Measurements from ENCODE around the gene RNF123.
"Not testable (repeated sequence)": the region's sequence is repeated elsewhere in the genome, so short reads cannot be mapped to it uniquely, and the experiment has no call there.

RNF123 gene

DNA sequence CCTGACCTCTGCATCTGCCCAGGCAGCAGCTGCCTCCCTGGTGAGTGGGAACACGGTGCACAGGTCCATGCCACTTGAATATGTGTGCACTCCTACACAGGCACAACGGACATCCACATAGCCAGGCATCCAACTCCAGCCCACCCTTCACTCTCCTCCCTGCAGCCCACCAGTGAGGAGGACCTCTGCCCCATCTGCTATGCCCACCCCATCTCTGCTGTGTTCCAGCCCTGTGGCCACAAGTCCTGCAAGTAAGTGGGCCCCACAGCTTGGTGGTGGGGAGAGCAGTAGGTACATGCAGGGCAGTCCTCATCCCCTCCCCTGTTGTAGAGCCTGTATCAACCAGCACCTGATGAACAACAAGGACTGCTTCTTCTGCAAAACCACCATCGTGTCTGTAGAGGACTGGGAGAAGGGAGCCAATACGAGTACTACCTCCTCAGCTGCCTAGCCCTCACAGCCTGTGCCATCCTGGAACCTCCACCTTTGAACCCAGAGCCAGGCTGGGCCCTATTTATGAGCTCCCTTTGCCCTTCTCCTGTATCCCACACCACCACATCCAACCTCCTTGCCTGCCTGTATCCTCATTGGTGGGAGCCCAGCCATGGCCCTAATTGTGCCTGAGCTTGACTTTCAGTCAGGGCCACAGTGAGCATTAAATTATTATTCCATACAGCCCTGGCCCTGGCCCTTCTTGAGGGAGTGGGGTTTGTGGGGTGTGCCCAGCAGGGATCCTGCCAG lies 31.7 kb downstream of the RNF123 start:
- DNase-seq (ENCODE audit: low read depth) = no peak

DNA sequence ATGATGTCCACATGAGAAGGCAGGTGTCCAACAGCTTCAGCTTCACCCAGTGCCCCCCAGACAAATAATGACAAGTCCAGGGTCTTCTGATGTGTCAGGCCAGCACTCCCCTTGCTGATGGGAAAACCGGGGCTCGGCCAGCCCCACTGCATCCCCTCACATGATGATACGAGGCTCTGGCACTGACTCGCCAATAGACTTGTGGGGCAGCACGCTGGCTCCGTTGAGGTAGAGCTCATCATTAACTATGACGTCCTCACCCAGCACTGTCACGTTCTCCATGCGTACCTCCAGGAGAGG lies 32.2 kb downstream of the RNF123 start:
- no peak for DNase-seq (ENCODE audit: low read depth)

DNA sequence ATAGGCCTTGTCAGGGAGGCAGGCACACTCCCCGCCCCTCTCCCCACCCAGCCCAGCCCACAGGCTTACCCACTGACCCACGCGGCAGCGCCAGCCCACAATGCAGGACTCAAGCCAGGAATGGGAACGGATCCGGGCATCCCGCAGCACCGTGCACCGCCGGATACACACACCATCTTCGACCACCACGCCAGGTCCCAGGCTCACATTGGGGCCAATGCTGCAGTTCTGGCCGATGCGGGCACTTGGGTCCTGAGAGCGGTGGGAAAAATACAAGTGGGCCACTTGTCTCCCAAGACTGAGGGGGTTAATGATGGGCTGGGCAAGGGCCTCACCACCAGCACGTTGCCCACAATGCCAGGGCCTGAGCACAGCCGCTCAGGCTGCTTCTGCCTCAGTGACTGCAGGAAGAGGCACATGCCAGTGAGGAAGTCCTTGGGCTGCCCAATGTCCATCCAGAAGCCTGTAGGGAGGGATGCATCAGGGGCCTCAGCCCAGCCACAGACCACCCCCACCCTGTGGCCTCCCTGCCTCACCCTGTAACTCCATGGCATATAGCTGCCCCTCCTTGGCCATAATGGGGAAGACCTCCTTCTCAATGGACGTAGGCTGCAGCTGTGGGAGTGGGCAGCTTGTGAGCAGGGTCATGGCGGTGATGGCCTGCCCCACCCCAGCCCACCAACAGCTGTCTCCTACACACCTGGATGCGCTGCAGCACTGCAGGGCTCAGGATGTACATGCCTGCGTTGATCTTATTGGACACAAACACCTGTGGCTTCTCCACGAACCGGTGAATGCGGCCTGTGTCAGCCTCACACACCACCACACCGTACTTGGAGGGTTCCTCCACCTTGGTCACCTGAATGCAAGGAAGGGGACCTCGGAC lies 32.8 kb downstream of the RNF123 start:
- no peak for DNase-seq (ENCODE audit: low read depth)

DNA sequence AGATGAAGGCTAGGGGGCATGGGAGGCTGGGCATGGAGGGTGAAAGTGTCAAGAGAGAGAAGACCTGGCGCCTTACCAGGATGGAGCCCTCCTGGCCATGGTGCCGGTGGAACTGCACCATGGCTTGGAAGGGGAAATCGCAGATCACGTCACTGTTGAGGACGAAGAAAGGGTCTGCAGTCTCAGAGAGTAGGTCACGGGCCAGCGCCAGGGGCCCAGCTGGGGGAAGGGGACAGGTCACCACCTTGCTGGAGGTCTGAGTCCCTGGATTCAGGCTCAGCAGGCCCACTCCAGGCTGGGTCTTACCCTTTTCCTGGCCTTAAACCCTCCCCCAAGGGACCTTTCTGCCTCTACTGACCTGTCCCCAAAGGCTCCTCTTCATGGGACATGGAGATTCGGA lies 33.5 kb downstream of the RNF123 start:
- DNase-seq (ENCODE audit: low read depth) = no peak

DNA sequence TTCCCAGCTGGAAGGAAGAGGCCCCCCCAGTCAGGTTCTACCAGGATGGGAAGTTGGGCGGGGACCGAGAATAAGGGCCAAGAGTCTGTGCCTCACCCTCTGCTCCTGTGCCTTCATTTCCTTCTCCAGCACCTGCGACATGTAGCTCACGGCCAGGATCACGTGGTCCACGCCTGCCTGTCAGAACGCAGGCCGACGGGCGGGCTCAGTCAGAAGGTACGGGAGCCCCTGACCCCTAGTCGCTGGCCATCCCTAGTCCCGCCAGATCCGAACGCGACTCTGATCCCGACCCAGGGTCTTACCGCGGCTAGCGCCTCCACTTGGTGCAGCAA lies 33.9 kb downstream of the RNF123 start:
- DNase-seq (ENCODE audit: low read depth) = peak; percentile 39

DNA sequence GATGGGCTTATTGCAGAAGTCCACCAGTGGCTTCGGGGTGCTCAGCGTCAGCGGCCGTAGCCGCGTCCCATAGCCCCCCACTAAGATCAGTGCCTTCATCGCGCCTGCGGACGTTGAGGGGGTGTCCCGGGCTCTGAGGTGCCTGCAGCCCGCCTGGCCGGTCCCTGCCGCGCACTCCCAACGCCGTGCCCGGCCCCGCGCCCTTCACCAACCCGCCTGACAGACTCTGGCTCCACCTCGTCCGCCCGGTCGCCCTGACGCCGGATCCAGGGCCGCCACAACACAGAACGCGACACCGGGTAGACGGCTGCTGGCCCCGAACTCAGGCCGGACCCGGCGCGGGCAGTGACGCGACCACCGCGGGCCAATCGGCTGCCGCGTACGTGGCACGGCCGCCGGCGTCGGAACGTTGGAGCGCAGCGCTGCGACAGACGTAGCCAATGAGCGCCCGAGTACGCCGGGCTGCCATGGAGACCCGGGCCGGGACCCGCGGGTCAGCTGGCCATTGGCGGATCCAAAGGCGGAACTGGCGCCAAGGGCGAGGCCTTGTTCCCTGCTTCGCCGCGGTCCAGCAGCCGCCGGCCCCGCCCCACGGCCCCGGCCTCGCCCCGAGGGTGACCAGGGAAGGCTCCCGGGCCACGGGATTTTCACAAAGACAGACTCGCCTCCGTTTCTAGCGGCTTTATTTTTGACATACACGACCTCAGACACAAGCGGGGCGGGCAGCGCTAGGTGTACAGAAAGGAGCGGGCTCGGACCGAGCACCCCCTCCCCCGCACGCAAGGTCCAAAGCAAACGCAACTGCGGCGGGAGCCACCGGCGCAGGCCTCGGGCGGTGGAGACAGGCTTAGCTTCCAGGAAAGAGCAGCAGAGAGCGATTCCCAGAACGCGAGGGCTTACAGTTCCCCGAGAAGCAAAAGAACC lies 34.5 kb downstream of the RNF123 start, which contains the start of gene GMPPB:
GMPPB (minus strand) TSS at position 324 of the 924 bp plus-strand sequence; CDS start at position 99, 225 bp downstream.
- peak; percentile 92 for DNase-seq (ENCODE audit: low read depth)

DNA sequence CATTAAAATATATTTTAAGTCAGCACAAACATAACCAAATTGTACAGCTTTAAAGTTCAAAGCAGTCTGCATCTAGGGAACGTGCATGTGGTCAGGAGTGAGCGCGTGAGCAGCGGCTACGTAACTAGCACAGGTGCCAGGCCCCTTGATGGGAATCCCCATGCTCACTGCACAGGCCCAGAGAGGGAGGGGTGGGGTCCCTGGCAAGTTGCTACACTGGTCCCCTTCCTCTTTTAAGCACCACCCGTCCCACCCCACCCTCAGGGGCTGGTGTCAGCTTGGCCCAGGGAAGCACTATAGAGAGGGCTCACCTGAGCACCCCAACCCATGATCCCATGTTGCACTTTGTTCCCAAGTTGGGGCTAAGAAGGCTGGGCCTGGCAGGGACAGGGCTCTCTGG lies 35.2 kb downstream of the RNF123 start:
- DNase-seq (ENCODE audit: low read depth) = no peak

DNA sequence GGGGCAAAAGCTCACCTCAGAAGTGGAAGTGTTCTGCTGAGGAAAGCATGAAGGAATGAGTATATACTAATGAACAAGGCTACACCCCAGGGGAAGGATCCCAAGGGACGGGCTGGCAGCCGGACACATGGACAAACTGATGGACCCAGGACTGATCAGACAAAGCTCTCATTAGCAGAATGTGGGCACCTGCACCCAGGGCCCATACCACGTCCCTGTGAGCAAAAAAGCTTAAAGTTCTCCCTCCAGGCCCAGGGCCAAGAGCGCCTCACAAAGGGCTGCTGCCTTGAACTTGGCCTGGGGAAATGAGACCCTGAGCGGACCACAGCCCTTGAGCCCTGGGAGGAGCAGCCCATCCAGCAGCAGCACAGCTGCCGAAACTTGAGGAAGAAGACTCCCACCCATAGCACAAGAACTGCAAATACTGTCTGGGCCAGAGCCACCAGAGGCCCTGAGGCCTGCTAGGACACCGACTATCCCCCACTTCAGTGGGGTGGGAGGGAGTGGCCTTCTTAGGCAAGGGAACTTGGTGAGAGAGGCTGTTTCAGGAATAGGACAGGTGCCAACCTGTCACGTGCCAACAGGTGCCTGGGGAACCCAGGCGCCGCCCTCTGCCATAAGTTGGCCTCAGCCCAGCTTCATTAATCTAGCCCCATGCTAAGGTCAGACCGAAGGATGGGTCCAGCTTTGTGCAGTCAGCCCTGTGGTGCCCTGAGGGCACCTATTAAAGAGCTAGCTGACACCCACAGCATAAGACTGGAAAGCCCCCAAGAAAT lies 36.7 kb downstream of the RNF123 start:
- no peak for DNase-seq (ENCODE audit: low read depth)

DNA sequence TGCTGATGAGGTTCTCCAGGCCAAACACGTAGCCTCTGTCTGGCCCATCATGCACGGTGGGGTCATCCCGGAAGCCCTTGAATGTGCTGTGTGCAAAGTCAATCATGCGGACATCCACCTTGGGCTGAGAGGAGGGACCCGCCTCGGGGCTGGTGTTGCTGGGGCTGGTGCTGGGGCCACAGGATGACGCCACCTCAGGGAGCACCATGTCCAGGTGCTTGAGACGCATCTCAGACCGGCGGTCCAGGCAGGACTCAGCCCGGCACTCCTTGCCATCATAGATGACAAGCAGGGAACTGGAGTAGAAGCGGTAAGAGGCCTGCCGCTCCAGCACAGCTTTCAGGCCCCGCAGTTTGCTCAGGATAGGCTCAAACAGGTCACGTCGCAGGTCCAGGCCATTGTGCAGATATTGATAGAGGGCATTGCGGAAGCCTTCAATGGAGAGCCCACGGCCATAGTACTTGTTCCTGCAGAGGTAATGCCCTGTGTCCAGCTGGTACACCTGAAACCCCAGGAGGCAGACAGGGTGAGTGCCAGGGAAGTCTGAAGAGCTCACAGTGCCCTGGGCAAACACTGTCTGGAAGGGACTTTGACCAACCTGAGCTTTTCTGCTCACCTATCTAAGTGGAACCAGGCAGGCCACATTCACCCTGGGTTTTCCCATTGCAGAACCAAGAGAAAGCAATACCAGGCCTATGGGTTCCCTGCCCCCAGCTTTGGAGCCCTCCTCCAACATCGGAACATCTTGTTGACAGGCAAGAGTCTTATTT lies 38.0 kb downstream of the RNF123 start:
- no peak for DNase-seq (ENCODE audit: low read depth)

DNA sequence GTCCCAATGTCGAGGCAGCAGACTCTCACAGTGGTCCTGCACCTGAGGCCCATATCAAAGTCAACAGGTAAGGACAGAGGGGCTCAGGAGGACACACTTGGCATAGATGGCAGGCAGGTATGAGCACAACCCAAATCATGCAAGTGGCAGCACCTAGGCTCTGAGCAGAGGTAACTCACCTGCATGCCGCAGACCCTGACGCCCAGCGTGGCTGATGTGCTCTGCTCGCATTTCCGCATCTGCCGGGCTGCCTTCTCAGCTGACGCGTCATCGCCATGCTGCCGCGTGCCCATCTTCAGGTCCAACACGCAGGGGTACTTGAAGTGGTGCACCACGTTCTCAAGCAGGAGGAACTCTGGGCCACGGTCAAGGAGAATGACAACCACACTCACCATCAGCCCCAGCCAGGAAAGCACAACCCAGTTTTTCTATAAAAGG lies 38.6 kb downstream of the RNF123 start:
- no peak for DNase-seq (ENCODE audit: low read depth)

DNA sequence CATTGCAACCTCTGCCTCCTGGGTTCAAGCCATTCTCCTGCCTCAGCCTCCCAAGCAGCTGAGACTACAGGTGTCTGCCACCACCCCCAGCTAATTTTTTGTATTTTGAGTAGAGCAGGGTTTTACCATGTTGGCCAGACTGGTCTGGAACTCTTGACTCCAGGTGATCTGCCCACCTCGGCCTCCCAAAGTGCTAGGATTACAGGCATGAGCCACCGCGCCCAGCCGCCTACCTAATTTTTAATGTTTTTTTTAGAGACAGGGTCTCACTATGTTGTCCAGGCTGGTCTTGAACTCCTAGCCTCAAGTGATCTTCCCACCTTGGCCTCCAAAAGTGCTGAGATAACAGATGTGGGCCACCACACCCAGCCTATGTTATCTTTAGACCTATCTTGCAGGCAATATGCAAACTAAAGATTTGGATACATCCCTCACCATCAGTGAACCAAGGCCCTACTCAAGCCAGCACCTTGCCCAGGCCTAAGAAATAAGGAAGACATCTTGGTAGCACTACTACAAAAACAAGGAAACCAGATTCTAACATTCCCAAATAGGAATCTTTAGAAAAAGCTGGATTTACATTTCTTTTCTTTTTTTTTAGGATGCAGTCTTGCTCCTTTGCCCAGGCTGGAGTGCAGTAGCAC lies 40.7 kb downstream of the RNF123 start:
- no peak for DNase-seq (ENCODE audit: low read depth)

DNA sequence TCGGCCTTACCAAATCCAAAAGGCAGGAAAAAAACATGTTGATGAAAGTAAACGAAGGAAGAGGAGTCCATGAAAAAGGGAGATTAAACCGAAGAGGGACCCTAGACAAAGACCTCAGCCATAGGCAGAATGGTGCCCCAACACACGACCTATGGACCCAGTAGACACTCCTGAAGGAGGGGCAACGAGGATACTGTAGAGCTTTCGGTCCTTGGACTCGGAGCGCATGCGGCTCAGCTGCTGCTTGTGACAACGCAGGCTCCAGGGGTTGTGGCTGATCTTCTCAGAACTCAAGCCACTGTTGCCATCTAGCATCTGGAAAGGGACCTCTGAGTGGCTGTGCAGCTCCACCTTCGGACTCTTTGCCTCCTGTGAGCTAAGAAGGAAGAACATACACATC lies 43.2 kb downstream of the RNF123 start:
- DNase-seq (ENCODE audit: low read depth) = no peak

DNA sequence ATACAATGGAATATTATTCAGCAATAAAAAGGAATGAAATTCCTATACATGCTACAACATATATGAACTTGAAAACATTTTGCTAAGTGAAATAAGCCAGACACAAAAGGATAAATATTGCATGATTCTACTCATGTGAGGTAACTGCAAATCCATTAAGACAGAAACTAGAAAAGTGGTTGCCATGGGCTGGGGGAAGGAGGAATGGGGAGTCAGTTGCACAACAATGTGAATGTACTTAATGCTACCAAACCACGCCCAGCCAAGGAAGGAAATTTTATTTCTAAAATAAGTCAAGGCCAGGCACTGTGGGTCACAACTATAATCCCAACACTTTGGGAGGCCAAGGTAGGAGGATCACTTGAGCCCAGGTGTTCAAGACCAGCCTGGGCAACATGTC lies 44.2 kb downstream of the RNF123 start:
- DNase-seq (ENCODE audit: low read depth) = no peak

DNA sequence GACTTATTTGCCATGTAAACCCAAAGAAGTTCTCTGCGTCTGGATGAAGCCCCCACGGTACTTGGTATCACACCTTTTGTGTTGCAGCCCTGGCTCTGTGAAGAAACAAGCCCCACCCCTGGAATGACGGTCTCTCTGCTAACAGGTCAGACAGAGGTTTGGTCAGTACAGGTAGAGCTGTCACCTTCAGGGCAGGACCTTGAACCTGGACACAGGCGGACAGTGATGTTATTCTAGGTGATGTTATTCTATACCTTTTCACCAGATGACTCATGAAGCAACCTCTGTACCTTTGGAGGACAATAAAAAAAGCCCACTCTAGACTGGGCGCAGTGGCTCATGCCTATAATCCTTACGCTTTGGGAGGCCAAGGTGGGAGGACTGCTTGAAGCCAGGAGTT lies 45.4 kb downstream of the RNF123 start:
- no peak for DNase-seq (ENCODE audit: low read depth)

DNA sequence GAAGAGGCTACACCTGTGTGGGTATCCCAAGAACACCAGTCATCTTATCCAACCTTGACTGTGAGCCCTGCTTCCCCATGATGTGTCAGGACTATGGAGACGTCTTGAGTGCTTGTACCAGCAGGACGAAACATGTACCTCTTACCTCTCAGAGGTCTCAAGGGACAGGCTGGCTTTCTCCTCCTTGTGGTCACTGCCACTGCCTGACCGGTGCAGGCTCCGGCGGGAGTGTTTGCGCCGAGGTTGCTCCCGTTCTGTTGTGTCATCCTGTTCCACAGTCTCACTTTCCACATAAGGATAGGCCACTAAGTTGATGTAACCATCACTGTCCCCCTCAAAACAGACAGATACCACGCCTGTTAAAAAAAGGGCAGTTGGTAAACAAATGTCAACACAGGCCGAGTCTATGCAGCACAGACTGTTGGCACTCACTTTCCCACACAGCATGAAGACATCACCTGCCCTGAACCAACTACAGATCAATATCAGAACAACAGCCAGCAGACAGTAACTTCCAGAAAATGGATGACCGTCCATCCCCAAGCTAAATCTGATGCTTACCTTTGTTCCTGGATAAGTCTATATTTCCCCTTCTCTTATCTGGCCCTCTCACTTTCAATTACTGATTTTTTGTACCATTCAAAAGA lies 48.8 kb downstream of the RNF123 start:
- DNase-seq (ENCODE audit: low read depth) = no peak

DNA sequence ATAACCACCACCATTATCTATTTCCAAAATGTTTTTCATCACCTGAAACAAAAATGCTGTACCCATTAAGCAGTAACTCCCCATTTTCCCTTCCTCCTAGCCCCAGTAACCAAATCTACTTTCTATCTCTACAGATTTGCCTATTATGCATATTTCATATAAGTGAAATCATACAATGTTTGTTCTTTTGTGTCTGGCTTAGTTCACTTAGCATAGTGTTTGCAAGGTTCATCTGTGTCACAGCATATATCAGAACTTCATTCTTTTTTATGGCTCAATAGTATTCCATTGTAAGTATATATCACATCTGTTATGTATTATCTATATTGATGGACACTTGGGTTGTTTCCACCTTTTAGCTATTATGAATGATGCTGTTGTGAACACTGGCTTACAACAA lies 51.1 kb downstream of the RNF123 start:
- DNase-seq (ENCODE audit: low read depth) = no peak

DNA sequence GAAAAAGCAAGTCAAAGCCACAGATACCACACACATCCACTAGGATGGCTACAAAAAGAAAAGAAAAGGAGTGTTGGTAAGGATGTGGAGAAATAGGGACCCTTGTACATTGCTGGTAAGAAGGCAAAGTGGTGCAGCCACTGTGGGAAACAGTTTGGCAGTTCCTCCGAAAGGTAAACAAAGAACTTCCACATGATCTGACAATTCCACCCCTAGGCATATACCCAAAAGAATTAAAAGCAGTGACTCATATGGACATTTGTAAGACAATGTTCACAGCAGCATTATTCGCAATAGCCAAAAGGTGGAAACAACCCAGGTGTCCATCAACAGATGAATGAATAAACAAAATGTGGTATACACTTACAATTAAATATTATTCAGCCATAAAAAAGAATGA lies 56.6 kb downstream of the RNF123 start:
- DNase-seq (ENCODE audit: low read depth) = no peak

DNA sequence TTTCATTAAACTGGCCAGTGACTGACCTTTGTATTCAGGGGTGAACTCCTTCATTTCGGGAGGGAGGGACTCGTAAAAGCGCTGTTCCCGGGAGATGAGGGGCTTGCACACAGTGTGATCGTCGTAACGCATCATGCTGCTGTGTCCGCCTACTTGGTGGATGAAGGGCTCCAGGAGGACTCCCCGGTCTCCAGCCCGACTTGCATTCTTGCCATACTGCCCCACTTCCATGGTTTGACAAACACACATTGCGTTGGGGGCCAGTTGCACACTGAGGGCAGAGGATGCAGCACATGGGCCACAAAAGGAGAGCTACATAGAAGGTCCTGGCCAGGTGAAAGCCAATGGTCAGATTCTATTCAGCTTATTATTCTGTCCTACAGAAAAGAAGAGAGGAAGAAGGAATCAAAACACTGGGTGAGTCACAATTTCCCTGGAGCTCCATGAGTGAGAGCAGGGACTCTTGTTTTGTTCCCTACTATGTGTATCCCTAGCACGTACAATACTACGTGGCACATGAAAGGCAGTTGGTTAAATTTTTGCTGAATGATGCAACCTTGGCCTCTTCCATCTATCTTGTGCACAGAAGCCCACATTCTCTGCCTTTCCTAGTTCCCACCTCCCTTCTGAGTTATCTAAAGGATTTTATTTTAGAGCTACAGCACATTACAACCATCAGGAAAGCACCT lies 58.6 kb downstream of the RNF123 start:
- DNase-seq (ENCODE audit: low read depth) = no peak

DNA sequence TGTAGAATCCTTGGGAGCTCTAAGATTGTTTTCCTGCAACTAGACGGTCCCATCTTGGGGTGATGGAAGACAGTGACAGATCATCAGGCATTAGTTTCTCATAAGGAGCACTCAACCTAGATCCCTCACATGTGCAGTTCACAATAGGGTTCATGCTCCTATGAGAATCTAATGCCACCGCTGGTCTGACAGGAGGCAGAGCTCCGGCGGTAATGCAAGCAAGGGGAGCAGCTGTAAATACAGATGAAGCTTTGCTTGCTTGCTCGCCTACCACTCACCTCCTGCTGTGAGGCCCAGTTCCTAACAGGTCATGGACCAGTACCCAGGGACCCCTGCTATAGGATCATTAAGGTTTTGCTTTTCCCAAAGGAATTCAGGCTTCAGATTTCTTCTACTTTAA lies 59.5 kb downstream of the RNF123 start:
- DNase-seq (ENCODE audit: low read depth) = not testable (repeated sequence)

All from activated T-cell treated with anti-CD3 and anti-CD28 coated beads for 24 hours (primary cell).